OCI-LY3 (cell line): ENCODE data around the gene MINDY4.

Experiments used
- EZH2phosphoT487 ChIP-seq: fragments of 200-600 bp; shearing (Covaris generic); IDR thresholded peaks from 2 replicates; pipeline ENCODE4 v1.6.1; 2018; ENCODE audit warnings: antibody characterized with exemption, mixed run types, low read depth
- TF ChIP-seq, protein P1 (sequence below): fragments of 200-600, 300-600 bp; sonication (generic); IDR thresholded peaks from 2 replicates; pipeline ENCODE4 v1.5.1; 2014; ENCODE audit warnings: antibody characterized with exemption, low read length, low read depth

- TF ChIP-seq, protein P1, sequence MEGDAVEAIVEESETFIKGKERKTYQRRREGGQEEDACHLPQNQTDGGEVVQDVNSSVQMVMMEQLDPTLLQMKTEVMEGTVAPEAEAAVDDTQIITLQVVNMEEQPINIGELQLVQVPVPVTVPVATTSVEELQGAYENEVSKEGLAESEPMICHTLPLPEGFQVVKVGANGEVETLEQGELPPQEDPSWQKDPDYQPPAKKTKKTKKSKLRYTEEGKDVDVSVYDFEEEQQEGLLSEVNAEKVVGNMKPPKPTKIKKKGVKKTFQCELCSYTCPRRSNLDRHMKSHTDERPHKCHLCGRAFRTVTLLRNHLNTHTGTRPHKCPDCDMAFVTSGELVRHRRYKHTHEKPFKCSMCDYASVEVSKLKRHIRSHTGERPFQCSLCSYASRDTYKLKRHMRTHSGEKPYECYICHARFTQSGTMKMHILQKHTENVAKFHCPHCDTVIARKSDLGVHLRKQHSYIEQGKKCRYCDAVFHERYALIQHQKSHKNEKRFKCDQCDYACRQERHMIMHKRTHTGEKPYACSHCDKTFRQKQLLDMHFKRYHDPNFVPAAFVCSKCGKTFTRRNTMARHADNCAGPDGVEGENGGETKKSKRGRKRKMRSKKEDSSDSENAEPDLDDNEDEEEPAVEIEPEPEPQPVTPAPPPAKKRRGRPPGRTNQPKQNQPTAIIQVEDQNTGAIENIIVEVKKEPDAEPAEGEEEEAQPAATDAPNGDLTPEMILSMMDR, result no peak
- TF ChIP-seq EZH2phosphoT487, result no peak
Observed at GRCh38 chr7:30788640-30789333, 17.6 kb downstream of the MINDY4 start.
